ENCODE results near the gene TJP3.

GRCh38 chr19:3667766-3668165 lies 40.4 kb upstream of the TJP3 start:
- TF ChIP-seq POLR2A (IDR thresholded peaks at IDR 0.05) (no peak), CTCF (IDR thresholded peaks at IDR 0.05) (no peak)
